Measurements from ENCODE around the gene WDR27.

GRCh38 chr6:169490830-169491229 lies 211.0 kb downstream of the WDR27 start:
- no peak for TF ChIP-seq EZH2 (IDR thresholded peaks at IDR 0.05; ENCODE audit: borderline replicate concordance, low read depth, low read length, severe bottlenecking)
- no peak for TF ChIP-seq CTCF (IDR thresholded peaks at IDR 0.05; ENCODE audit: borderline replicate concordance, extremely low read depth, low read length, poor library complexity, severe bottlenecking)

Measured in DND-41 (cell line).